ENCODE results near the gene ALDH1B1. TPM values are rescaled to one million over a fixed set of nuclear protein-coding genes. Genes with fewer than 3 reads are reported as not detected.

Gene ALDH1B1
- total RNA-seq, 1 experiment from 2014 or later, result 46.6 TPM

- H2AFZ ChIP-seq (ENCODE audit: low read depth, low read length, poor library complexity, severe bottlenecking), result no peak overlapping the region
- ATAC-seq, result no peak
- peaks cover 0 to 5% of the 10 kb centered on the region in 2 experiments; a peak in 2 of 4 replicates for H3K4me1 ChIP-seq (ENCODE audit: control insufficient read depth in 1 of 2, insufficient read depth in 2 of 2, low read length in 2 of 2)
- H3K9me2 ChIP-seq (ENCODE audit: insufficient read depth), result no peaks in the 10 kb centered on the region
- ChIA-PET RAD21 (ENCODE audit: low non-redundant PET in 1 of 2, low total read pairs in 2 of 2, uncharacterized antibody in 2 of 2, unreplicated experiment in 2 of 2) (no interaction called here), POLR2A (interaction anchor here (0.6 kb wide), 1 partner anchor 582 kb away, joined by 6 read pairs; no protein-coding TSS in a partner anchor), CTCF (no interaction called here)
- H3K4me3 ChIP-seq (replicated peaks in 1 of 2; ENCODE audit: low read depth in 1 of 2, low read length in 2 of 2), result no peak overlapping the region
- H3K9me3 ChIP-seq (ENCODE audit: control insufficient read depth in 1 of 2, insufficient read depth in 1 of 2, low read depth in 1 of 2, low read length in 2 of 2), result no peaks in the 10 kb centered on the region
- H4K20me1 ChIP-seq (ENCODE audit: insufficient read depth), result no peaks in the 10 kb centered on the region
- intact Hi-C loops (cut with micrococcal nuclease), result no loop called here
- no peak for DNase-seq (ENCODE audit: low read depth, low spot score)
- H3K27ac ChIP-seq (ENCODE audit: low read depth, low read length), result no peak overlapping the region
- no peaks in the 10 kb centered on the region for H3K36me3 ChIP-seq (ENCODE audit: control insufficient read depth in 1 of 2, insufficient read depth in 2 of 2, low read length in 2 of 2)
- no peak overlapping the region for H3K9ac ChIP-seq (ENCODE audit: low read length)
- no peak overlapping the region for H3K4me2 ChIP-seq (ENCODE audit: low read length)
- no TSS peak for BruUV-seq (replicated peaks)
- TF ChIP-seq ZNF274 (IDR thresholded peaks at IDR 0.05; ENCODE audit: low read depth, low read length) (no peak), RAD21 (IDR thresholded peaks at IDR 0.05; ENCODE audit: low read depth) (no peak)
- no peaks in the 10 kb centered on the region for H3K27me3 ChIP-seq (ENCODE audit: insufficient read depth, low read length)
- H3K79me2 ChIP-seq (ENCODE audit: insufficient read depth, low read length), result no peaks in the 10 kb centered on the region
Measured at GRCh38 chr9:38358390-38359296, 33.9 kb upstream of the ALDH1B1 start.

GRCh38 chr9:38359297-38359653 lies 33.2 kb upstream of the ALDH1B1 start:
- RAD21 ChIA-PET (ENCODE audit: low non-redundant PET in 1 of 2, low total read pairs in 2 of 2, uncharacterized antibody in 2 of 2, unreplicated experiment in 2 of 2), result no interaction called here
- CTCF ChIA-PET, result no interaction called here
- Histone ChIP-seq H3K9me2 (ENCODE audit: insufficient read depth) (no peaks in the 10 kb centered on the region), H3K36me3 (ENCODE audit: control insufficient read depth in 1 of 2, insufficient read depth in 2 of 2, low read length in 2 of 2) (no peaks in the 10 kb centered on the region), H3K27me3 (ENCODE audit: insufficient read depth, low read length) (no peaks in the 10 kb centered on the region), H3K4me1 (ENCODE audit: control insufficient read depth in 1 of 2, insufficient read depth in 2 of 2, low read length in 2 of 2) (peaks cover 0 to 5% of the 10 kb centered on the region in 2 experiments; a peak in 2 of 4 replicates), H3K27ac (ENCODE audit: low read depth, low read length) (no peak overlapping the region), H3K9ac (ENCODE audit: low read length) (no peak overlapping the region), H3K79me2 (ENCODE audit: insufficient read depth, low read length) (no peaks in the 10 kb centered on the region), H3K4me2 (ENCODE audit: low read length) (no peak overlapping the region), H2AFZ (ENCODE audit: low read depth, low read length, poor library complexity, severe bottlenecking) (no peak overlapping the region), H4K20me1 (ENCODE audit: insufficient read depth) (no peaks in the 10 kb centered on the region), H3K9me3 (ENCODE audit: control insufficient read depth in 1 of 2, insufficient read depth in 1 of 2, low read depth in 1 of 2, low read length in 2 of 2) (no peaks in the 10 kb centered on the region), H3K4me3 (replicated peaks in 1 of 2; ENCODE audit: low read depth in 1 of 2, low read length in 2 of 2) (no peak overlapping the region)
- intact Hi-C loops (cut with micrococcal nuclease), result no loop called here
- DNase-seq (ENCODE audit: low read depth, low spot score) (no peak), ATAC-seq (no peak)
- no peak for TF ChIP-seq ZNF274 (IDR thresholded peaks at IDR 0.05; ENCODE audit: low read depth, low read length)
- TF ChIP-seq ZFX (IDR thresholded peaks at IDR 0.05), result no peak
- TF ChIP-seq EZH2 (IDR thresholded peaks at IDR 0.05), result no peak
- no peak for TF ChIP-seq ATF3 (IDR thresholded peaks at IDR 0.05)
- no peak for TF ChIP-seq CBX3 (IDR thresholded peaks at IDR 0.05; ENCODE audit: low read depth)
- TF ChIP-seq ZBTB33 (IDR thresholded peaks at IDR 0.05; ENCODE audit: extremely low read depth, insufficient replicate concordance, low read length), result no peak
- no peak for TF ChIP-seq REST (IDR thresholded peaks at IDR 0.05; ENCODE audit: low read depth)
- no peak for TF ChIP-seq MAX (IDR thresholded peaks at IDR 0.05)
- TF ChIP-seq JUND (IDR thresholded peaks at IDR 0.05), result no peak
- TF ChIP-seq RAD21 (IDR thresholded peaks at IDR 0.05; ENCODE audit: low read depth), result no peak
- TF ChIP-seq ELF1 (IDR thresholded peaks at IDR 0.05; ENCODE audit: borderline replicate concordance, low read depth), result no peak
- POLR2A ChIA-PET, result no interaction called here
- BruUV-seq (replicated peaks), result no TSS peak

Measured in HCT116 (cell line).